T-cell (primary cell): ENCODE measurements around the gene XRCC3. TPM values are rescaled to one million over a fixed set of nuclear protein-coding genes. Genes with fewer than 3 reads are reported as not detected.

ENCODE experiments used
- ATAC-seq, 4 experiments: fragments of 200-7000 bp in 3 of 4; fragments of 150-1000 bp in 1 of 4; cut with Tn5 transposase; replicated peaks in 1 of 4; 1 replicate in 3 of 4; 2 replicates in 1 of 4; pipeline ENCODE4 v1.10.0; 2021; ENCODE audit warnings: moderate library complexity in 3 of 4, mild to moderate bottlenecking in 2 of 4, moderate number of reproducible peaks in 1 of 4
- CTCF ChIA-PET, 2 donors: fragments of 300-600 bp; sonication (Branson Sonifier 250); formaldehyde crosslinking; loops; one replicate each; lab custom pipeline; 2022; ENCODE audit warnings: antibody characterized with exemption in 2 of 2; lab: Charles Lee
- POLR2A ChIA-PET, 2 donors: fragments of 300-600 bp; sonication (Branson Sonifier 250); formaldehyde crosslinking; loops; one replicate each; lab custom pipeline; 2022; ENCODE audit warnings: antibody characterized with exemption in 2 of 2; lab: Charles Lee
- DNase-seq, 35 experiments: peaks; one replicate each; pipeline versions ENCODE4 v3.0.0 to v3.0.0-alpha.2; 2013 to 2023
- H3K27ac ChIP-seq: one replicate; pipeline ENCODE4 v1.5.1; 2013; ENCODE audit warnings: low read length
- H3K27me3 ChIP-seq, 2 experiments: replicated peaks in 1 of 2; 1 replicate in 1 of 2; 2 replicates in 1 of 2; pipeline versions ENCODE4 v1.6.1 to v1.7.0; 2013; ENCODE audit warnings: low read length in 1 of 2, mixed read lengths in 1 of 2; ENCODE audit not compliant: control insufficient read depth in 2 of 2, insufficient read depth in 2 of 2; ENCODE audit errors: extremely low read depth in 1 of 2
- H3K36me3 ChIP-seq, 2 donors: 1 replicate in 1 of 2; 2 replicates in 1 of 2; pipeline versions ENCODE4 v1.6.1 to v1.7.0; 2013; ENCODE audit warnings: low read length in 1 of 2; ENCODE audit not compliant: control insufficient read depth in 2 of 2, insufficient read depth in 1 of 2; ENCODE audit errors: extremely low read depth in 1 of 2
- H3K4me1 ChIP-seq, 2 experiments: 1 replicate in 1 of 2; 2 replicates in 1 of 2; pipeline versions ENCODE4 v1.6.1 to v1.7.0; 2013; ENCODE audit warnings: low read length in 2 of 2, mixed read lengths in 1 of 2; ENCODE audit not compliant: insufficient read depth in 2 of 2, control insufficient read depth in 1 of 2; ENCODE audit errors: extremely low read depth in 1 of 2
- H3K4me3 ChIP-seq, 2 donors: 1 replicate in 1 of 2; 2 replicates in 1 of 2; pipeline versions ENCODE4 v1.5.1 to v1.7.0; 2013; ENCODE audit warnings: mild to moderate bottlenecking in 2 of 2, low read length in 1 of 2, moderate library complexity in 1 of 2; ENCODE audit not compliant: control insufficient read depth in 1 of 2; ENCODE audit errors: extremely low read depth in 1 of 2
- H3K9me3 ChIP-seq: 2 replicates; pipeline ENCODE4 v1.7.0; 2013
- H3K27ac Mint-ChIP-seq, 2 donors: one replicate each; pipeline ENCODE4 v1.8.0; 2020 to 2021; ENCODE audit warnings: mild to moderate bottlenecking in 2 of 2, mixed read lengths in 2 of 2
- H3K27me3 Mint-ChIP-seq, 2 donors: one replicate each; pipeline ENCODE4 v1.8.0; 2021 to 2022; ENCODE audit warnings: mixed read lengths in 2 of 2
- H3K36me3 Mint-ChIP-seq: one replicate; pipeline ENCODE4 v1.8.0; 2021; ENCODE audit warnings: mixed read lengths
- H3K4me1 Mint-ChIP-seq, 3 donors: one replicate each; pipeline ENCODE4 v1.8.0; 2020 to 2022; ENCODE audit warnings: mixed read lengths in 3 of 3, mild to moderate bottlenecking in 1 of 3
- H3K4me3 Mint-ChIP-seq, 3 donors: one replicate each; pipeline ENCODE4 v1.8.0; 2020 to 2022; ENCODE audit warnings: mild to moderate bottlenecking in 3 of 3, mixed read lengths in 3 of 3, moderate library complexity in 3 of 3
- H3K9me3 Mint-ChIP-seq, 3 donors: one replicate each; pipeline ENCODE4 v1.8.0; 2020 to 2022; ENCODE audit warnings: mixed read lengths in 3 of 3
- WGBS: methylation state at CpG from one replicate; pipeline ENCODE4 v1.1.5; 2013; ENCODE audit warnings: missing lambda C conversion rate; ENCODE audit not compliant: insufficient coverage; 5-methylcytosine and 5-hydroxymethylcytosine counted together
- total RNA-seq, 35 experiments: library from RNA in 6 of 35; stranded (reverse) in 6 of 35; fragments of 120-200 nt in 1 of 35; gene quantifications; one replicate each; pipeline versions ENCODE4 v1.2.1 to v1.2.4 and lab custom pipeline; 2013 to 2026

The XRCC3 gene
- total RNA-seq, 5 donors from 2014 or later (not counting 1 experiment from before 2014, with no cell fraction given): 7.4 to 15.1 (median 12.9) TPM

DNA sequence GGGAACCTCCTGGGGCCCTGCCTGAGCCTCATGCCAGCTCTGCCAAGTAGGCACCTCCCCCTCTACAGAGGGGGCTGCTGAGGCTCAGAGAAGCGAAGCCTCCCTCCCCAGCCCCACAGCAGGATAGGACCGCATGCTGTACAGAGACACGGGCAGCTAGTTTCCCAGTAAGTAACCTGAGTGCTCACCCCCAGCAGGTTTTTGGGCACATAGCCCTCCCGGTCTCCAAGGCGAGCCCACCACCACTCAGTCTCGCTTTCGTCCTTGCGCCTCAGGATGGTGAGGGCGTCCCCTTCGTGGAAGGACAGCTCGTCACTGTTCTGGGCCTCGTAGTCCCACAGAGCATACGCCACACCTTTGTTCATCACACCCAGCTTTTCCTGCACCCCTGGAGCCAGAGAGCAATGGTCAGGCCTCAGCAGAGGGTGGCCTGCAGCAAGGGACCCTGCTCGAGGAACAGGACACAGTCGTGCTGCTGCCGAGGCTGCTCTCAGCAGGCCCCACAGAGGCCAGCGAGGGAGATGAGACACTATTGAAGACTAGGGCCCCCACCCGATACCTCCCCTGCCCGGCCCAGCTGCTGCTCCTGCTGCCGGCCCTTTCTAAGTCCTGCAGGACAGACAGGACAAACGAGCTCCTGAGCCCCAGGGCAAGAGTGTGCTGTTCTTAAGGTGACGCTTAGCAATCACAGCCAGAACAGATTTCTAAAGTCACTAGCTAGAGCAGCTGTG lies 20.7 kb upstream of the XRCC3 start:
- peaks cover 32% of the 10 kb centered on the region for H3K36me3 Mint-ChIP-seq
- POLR2A ChIA-PET: interaction anchor here in 1 of 2 donors (0.6 kb wide), 1 partner anchor 84 kb away, joined by 4 read pairs; no protein-coding TSS in a partner anchor
- H3K9me3 Mint-ChIP-seq: no peaks in the 10 kb centered on the region
- H3K36me3 ChIP-seq: peaks cover 12 to 48% of the 10 kb centered on the region in 2 donors
- H3K27ac ChIP-seq: no peak overlapping the region
- no peaks in the 10 kb centered on the region for H3K9me3 ChIP-seq
- no peaks in the 10 kb centered on the region for H3K27me3 ChIP-seq
- CTCF ChIA-PET: no interaction called here
- 91% methylated on average over 22 of the region's 22 CpGs for WGBS
- no peak overlapping the region for H3K4me3 Mint-ChIP-seq
- no peak overlapping the region for H3K4me3 ChIP-seq
- no peaks in the 10 kb centered on the region for H3K4me1 Mint-ChIP-seq
- ATAC-seq (no peak), DNase-seq (no peak)
- H3K4me1 ChIP-seq: no peaks in the 10 kb centered on the region
- no peak overlapping the region for H3K27ac Mint-ChIP-seq
- H3K27me3 Mint-ChIP-seq: no peaks in the 10 kb centered on the region

DNA sequence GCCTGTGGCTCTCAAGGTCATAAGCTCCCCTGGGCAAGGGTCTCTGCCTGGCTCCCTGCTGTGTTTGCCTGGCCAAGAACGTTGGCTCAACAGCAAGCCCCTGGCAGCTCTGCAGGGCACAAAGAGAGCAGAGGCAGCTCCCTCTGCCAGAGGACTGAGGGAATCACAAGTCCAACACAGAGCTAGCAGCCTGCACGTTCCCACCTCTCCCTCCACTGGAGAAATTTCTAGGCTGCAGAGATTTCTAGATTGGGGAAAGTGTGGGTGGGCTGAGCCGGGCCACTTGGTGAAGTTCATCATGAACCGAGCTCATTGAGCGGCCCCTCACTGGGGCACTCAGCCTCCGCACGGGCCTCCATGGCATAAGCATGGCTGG lies 20.2 kb upstream of the XRCC3 start:
- H3K4me3 ChIP-seq: no peak overlapping the region
- Mint-ChIP-seq H3K4me1 (no peaks in the 10 kb centered on the region), H3K4me3 (no peak overlapping the region), H3K36me3 (peaks cover 29% of the 10 kb centered on the region), H3K27ac (no peak overlapping the region), H3K9me3 (no peaks in the 10 kb centered on the region), H3K27me3 (no peaks in the 10 kb centered on the region)
- H3K36me3 ChIP-seq: peaks cover 12 to 43% of the 10 kb centered on the region in 2 donors
- 63% methylated on average over 1 of the region's 7 CpGs for WGBS
- DNase-seq: no peak
- POLR2A ChIA-PET: no interaction called here
- CTCF ChIA-PET: no interaction called here
- no peaks in the 10 kb centered on the region for H3K9me3 ChIP-seq
- ATAC-seq: no peak
- no peaks in the 10 kb centered on the region for H3K27me3 ChIP-seq
- H3K27ac ChIP-seq: no peak overlapping the region
- H3K4me1 ChIP-seq: no peaks in the 10 kb centered on the region

DNA sequence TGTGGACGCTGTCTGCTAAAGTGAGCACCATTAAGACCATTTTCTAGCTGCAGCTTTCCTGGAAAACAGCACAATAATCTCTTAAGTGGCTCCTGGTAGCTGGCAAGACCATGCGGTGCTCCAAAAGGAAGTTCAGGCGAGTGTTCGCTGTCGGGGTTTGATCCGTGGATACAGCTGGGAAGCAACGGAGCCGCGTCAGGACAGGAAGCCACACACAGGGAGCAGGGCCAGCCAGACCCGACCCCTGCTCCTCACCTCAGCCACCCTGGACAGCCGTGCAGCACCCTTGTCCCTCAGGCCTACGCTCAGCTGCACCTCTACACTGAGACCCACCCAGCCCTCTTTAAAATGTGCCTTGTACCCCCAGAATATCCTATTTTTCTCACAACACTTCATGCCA lies 19.8 kb upstream of the XRCC3 start:
- H3K27ac ChIP-seq: no peak overlapping the region
- ChIA-PET CTCF (no interaction called here), POLR2A (no interaction called here)
- peaks cover 27% of the 10 kb centered on the region for H3K36me3 Mint-ChIP-seq
- peaks cover 12 to 39% of the 10 kb centered on the region in 2 donors for H3K36me3 ChIP-seq
- no peaks in the 10 kb centered on the region for H3K27me3 ChIP-seq
- DNase-seq (no peak), ATAC-seq (no peak)
- no peak overlapping the region for H3K4me3 Mint-ChIP-seq
- H3K9me3 ChIP-seq: no peaks in the 10 kb centered on the region
- no peaks in the 10 kb centered on the region for H3K4me1 ChIP-seq
- WGBS: 94% methylated on average over 12 of the region's 12 CpGs
- no peaks in the 10 kb centered on the region for H3K27me3 Mint-ChIP-seq
- H3K4me1 Mint-ChIP-seq: no peaks in the 10 kb centered on the region
- no peak overlapping the region for H3K4me3 ChIP-seq
- no peaks in the 10 kb centered on the region for H3K9me3 Mint-ChIP-seq
- no peak overlapping the region for H3K27ac Mint-ChIP-seq

DNA sequence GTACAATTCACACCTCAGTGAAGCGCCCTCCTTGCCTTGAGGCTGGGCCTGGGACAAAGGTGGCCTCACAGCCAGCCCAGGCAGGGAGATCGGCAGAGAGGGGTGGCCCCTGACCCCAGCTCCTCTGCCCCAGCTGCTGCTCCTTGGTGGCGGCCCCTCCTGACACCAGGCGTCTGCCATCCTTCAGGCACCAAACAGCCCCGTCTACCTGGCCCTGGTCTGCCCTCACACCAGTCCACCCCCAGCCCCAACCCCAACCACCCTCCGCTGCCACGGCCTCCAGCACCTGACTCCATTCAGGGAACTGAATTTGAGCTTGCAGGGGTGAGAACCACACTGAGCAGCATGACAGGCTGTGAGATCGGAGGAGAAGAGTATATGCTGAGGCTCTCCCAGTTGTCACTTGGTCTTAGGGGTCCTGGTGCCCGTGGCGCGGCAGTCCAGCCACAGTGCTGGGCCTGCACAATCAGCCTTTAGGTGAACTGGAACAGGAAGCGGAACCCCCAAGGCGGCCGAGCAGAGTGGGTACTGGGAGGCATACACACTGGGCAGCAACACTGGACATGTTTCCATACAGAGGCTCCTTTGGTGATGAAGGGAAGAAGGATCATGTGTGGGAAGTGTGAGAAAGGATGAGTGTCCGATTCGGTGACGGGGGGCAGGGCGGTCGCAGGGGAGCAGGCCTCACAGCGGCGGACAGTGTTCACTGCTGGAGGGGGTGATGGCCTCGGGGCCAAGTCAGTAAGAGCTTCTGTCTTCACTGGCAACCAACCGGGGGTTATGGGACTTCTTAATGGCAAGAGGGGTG lies 19.0 kb upstream of the XRCC3 start:
- Histone ChIP-seq H3K27me3 (no peaks in the 10 kb centered on the region), H3K4me1 (no peaks in the 10 kb centered on the region), H3K36me3 (peaks cover 15 to 34% of the 10 kb centered on the region in 2 donors), H3K27ac (no peak overlapping the region), H3K4me3 (no peak overlapping the region), H3K9me3 (no peaks in the 10 kb centered on the region)
- ChIA-PET POLR2A (no interaction called here), CTCF (interaction anchor here in 1 of 2 donors (0.6 kb wide), 1 partner anchor 1175 kb away, joined by 3 read pairs; no protein-coding TSS in a partner anchor)
- WGBS: 96% methylated on average over 10 of the region's 23 CpGs
- H3K36me3 Mint-ChIP-seq: peaks cover 29% of the 10 kb centered on the region
- H3K27me3 Mint-ChIP-seq: no peaks in the 10 kb centered on the region
- H3K4me1 Mint-ChIP-seq: no peaks in the 10 kb centered on the region
- no peak for ATAC-seq
- H3K4me3 Mint-ChIP-seq: no peak overlapping the region
- DNase-seq: no peak
- H3K27ac Mint-ChIP-seq: no peak overlapping the region
- no peaks in the 10 kb centered on the region for H3K9me3 Mint-ChIP-seq

DNA sequence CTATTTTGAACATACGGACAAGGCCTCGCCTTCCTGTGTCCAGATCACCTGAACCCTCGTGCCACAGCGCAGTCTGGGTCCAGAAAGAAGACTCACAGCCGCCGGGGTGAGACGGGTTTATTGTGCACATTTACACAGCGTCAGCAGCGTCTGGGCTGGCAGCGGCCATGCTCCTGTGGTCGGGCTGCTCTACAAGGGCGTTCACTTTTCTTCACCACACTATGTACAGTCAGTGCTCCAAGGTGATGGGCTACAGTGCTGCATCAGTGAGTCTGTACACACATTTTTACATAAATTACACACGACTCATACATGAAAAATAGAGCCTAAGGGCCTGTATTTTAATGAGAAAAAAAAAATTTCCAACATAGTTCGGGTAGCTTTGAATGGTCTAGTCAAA lies 18.4 kb upstream of the XRCC3 start:
- Histone ChIP-seq H3K4me3 (no peak overlapping the region), H3K27me3 (no peaks in the 10 kb centered on the region), H3K36me3 (peaks cover 17 to 37% of the 10 kb centered on the region in 2 donors), H3K9me3 (no peaks in the 10 kb centered on the region), H3K4me1 (no peaks in the 10 kb centered on the region), H3K27ac (no peak overlapping the region)
- no peaks in the 10 kb centered on the region for H3K27me3 Mint-ChIP-seq
- DNase-seq (no peak), ATAC-seq (no peak)
- 97% methylated on average over 10 of the region's 14 CpGs for WGBS
- no peaks in the 10 kb centered on the region for H3K4me1 Mint-ChIP-seq
- no peaks in the 10 kb centered on the region for H3K9me3 Mint-ChIP-seq
- no peak overlapping the region for H3K27ac Mint-ChIP-seq
- ChIA-PET CTCF (interaction anchor here in 1 of 2 donors (0.6 kb wide), 1 partner anchor 1176 kb away, joined by 3 read pairs; no protein-coding TSS in a partner anchor), POLR2A (no interaction called here)
- H3K4me3 Mint-ChIP-seq: no peak overlapping the region
- peaks cover 33% of the 10 kb centered on the region for H3K36me3 Mint-ChIP-seq

DNA sequence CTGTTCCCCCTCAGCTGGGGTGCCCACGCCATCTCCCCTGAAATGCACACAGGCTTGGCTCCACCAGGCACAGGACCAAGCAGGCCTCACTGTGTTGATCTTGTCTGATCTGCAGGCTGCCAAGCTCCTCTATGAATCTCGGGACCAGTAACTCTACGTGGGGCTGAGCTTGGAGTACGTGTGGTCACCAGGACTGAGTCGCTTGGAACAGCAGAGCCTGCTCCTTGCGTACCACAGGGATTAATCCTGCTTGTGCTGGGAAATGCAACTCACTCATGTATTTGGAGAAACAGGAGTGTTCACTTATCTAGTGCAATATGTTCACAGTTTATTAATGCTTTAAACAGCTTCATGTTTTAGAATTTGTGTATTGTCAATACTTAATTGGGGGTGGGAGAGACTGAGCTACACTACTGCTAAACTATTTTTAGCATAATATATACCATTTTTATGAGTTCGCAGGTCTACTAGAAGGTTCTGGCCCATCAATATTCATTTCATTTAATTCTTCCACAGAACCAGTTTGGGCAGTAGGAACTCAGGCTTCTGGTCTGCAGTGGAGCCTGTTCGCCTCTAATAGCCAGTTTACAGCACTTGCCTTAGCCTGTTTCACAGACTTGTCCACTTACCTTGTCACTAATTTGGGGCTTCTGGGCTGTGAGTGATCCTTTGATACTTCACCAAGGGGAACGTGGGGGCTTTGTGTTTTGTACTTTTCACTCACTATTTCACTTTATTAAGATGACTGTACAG lies 17.8 kb upstream of the XRCC3 start:
- H3K27ac ChIP-seq: no peak overlapping the region
- ATAC-seq (no peak), DNase-seq (no peak)
- Mint-ChIP-seq H3K36me3 (peaks cover 30% of the 10 kb centered on the region), H3K4me3 (no peak overlapping the region), H3K27ac (no peak overlapping the region), H3K4me1 (no peaks in the 10 kb centered on the region), H3K27me3 (no peaks in the 10 kb centered on the region), H3K9me3 (no peaks in the 10 kb centered on the region)
- H3K4me3 ChIP-seq: no peak overlapping the region
- H3K27me3 ChIP-seq: no peaks in the 10 kb centered on the region
- WGBS: 94% methylated on average over 2 of the region's 9 CpGs
- ChIA-PET CTCF (interaction anchor here in 1 of 2 donors (0.6 kb wide), 1 partner anchor 1176 kb away, joined by 3 read pairs; no protein-coding TSS in a partner anchor), POLR2A (no interaction called here)
- no peaks in the 10 kb centered on the region for H3K9me3 ChIP-seq
- no peaks in the 10 kb centered on the region for H3K4me1 ChIP-seq
- H3K36me3 ChIP-seq: peaks cover 17 to 38% of the 10 kb centered on the region in 2 donors
